ENCODE data around the gene CSAD. TPM values are rescaled to one million over a fixed set of nuclear protein-coding genes. Genes with fewer than 3 reads are reported as not detected.

Gene CSAD
- total RNA-seq, 1 experiment from 2014 or later: 11.5 TPM

GRCh38 chr12:53217051-53217930 is 36.6 kb upstream of the CSAD start (continued):
- TF ChIP-seq SP1 (CRISPR knock-in tag; conservative IDR thresholded peaks at IDR 0.05) (peak; percentile 56), GRHL2 (CRISPR knock-in tag; IDR thresholded peaks at IDR 0.05; ENCODE audit: insufficient replicate concordance, severe bottlenecking) (no peak), PRDM15 (CRISPR knock-in tag; IDR thresholded peaks at IDR 0.05) (no peak), ZNF232 (CRISPR knock-in tag; IDR thresholded peaks at IDR 0.05) (no peak), ZMAT4 (CRISPR knock-in tag; IDR thresholded peaks at IDR 0.05) (no peak), ZNF512 (CRISPR knock-in tag; IDR thresholded peaks at IDR 0.05; ENCODE audit: borderline replicate concordance) (no peak), ZNF416 (CRISPR knock-in tag; IDR thresholded peaks at IDR 0.05) (no peak), NR2C2 (CRISPR knock-in tag; IDR thresholded peaks at IDR 0.05) (no peak), ZNF423 (CRISPR knock-in tag; IDR thresholded peaks at IDR 0.05) (peak; percentile 37; the same call in 1 of the 2 replicates), ZNF425 (CRISPR knock-in tag; conservative IDR thresholded peaks at IDR 0.05) (no peak), NFATC4 (CRISPR knock-in tag; IDR thresholded peaks at IDR 0.05) (no peak), CREM (CRISPR knock-in tag; IDR thresholded peaks at IDR 0.05) (no peak)
- TF ChIP-seq, protein P1, sequence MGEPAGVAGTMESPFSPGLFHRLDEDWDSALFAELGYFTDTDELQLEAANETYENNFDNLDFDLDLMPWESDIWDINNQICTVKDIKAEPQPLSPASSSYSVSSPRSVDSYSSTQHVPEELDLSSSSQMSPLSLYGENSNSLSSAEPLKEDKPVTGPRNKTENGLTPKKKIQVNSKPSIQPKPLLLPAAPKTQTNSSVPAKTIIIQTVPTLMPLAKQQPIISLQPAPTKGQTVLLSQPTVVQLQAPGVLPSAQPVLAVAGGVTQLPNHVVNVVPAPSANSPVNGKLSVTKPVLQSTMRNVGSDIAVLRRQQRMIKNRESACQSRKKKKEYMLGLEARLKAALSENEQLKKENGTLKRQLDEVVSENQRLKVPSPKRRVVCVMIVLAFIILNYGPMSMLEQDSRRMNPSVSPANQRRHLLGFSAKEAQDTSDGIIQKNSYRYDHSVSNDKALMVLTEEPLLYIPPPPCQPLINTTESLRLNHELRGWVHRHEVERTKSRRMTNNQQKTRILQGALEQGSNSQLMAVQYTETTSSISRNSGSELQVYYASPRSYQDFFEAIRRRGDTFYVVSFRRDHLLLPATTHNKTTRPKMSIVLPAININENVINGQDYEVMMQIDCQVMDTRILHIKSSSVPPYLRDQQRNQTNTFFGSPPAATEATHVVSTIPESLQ (CRISPR knock-in tag; IDR thresholded peaks at IDR 0.05): no peak
- TF ChIP-seq, protein P2, sequence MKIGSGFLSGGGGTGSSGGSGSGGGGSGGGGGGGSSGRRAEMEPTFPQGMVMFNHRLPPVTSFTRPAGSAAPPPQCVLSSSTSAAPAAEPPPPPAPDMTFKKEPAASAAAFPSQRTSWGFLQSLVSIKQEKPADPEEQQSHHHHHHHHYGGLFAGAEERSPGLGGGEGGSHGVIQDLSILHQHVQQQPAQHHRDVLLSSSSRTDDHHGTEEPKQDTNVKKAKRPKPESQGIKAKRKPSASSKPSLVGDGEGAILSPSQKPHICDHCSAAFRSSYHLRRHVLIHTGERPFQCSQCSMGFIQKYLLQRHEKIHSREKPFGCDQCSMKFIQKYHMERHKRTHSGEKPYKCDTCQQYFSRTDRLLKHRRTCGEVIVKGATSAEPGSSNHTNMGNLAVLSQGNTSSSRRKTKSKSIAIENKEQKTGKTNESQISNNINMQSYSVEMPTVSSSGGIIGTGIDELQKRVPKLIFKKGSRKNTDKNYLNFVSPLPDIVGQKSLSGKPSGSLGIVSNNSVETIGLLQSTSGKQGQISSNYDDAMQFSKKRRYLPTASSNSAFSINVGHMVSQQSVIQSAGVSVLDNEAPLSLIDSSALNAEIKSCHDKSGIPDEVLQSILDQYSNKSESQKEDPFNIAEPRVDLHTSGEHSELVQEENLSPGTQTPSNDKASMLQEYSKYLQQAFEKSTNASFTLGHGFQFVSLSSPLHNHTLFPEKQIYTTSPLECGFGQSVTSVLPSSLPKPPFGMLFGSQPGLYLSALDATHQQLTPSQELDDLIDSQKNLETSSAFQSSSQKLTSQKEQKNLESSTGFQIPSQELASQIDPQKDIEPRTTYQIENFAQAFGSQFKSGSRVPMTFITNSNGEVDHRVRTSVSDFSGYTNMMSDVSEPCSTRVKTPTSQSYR (CRISPR knock-in tag; IDR thresholded peaks at IDR 0.05): peak; percentile 47; the same call in 1 of the 2 replicates
- TF ChIP-seq, protein P3, sequence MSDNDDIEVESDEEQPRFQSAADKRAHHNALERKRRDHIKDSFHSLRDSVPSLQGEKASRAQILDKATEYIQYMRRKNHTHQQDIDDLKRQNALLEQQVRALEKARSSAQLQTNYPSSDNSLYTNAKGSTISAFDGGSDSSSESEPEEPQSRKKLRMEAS (CRISPR knock-in tag; IDR thresholded peaks at IDR 0.05): peak; percentile 80; the same call in 1 of the 2 replicates

All from WTC11 (cell line).